Lower leg skin (tissue), 3 donors: ENCODE data around the gene IST1.

Experiments used
- CTCF ChIP-seq, 3 donors: fragments of 450-650 bp; IDR thresholded peaks; one replicate each; pipeline ENCODE4 v1.5.1; 2016; ENCODE audit warnings: antibody characterized with exemption in 3 of 3, mild to moderate bottlenecking in 3 of 3, moderate library complexity in 2 of 3
- POLR2A ChIP-seq, 2 donors: fragments of 450-650 bp; IDR thresholded peaks; one replicate each; pipeline ENCODE4 v1.6.1; 2016 to 2017; ENCODE audit warnings: antibody characterized with exemption in 2 of 2, mild to moderate bottlenecking in 1 of 2, moderate library complexity in 1 of 2

GRCh38 chr16:71930013-71930563 is 34.8 kb downstream of the IST1 start:
- TF ChIP-seq CTCF (IDR thresholded peaks at IDR 0.05) (no peak), POLR2A (IDR thresholded peaks at IDR 0.05) (no peak)
